ENCODE data around the gene STARD5.

DNA sequence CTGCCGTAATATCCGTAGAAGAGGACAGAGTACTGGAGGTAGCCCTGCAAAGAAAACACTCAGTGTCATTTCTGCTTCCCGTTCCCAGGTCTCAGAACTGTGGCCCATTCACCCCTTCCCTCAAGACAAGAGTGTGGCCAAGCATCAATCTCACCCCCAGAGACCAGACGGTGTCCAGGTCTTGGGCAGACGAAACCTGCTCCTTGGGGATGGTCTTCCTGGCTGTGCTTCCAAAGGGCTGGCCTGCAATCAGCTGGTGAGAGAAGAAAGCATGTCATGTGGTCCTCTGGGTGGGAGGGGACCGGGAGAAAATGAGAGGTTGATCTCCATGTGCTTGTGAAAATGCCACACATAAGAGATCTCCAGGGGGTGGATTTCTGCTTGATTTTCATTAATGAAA is 34.3 kb upstream of the STARD5 start:
- TF ChIP-seq, protein P1, sequence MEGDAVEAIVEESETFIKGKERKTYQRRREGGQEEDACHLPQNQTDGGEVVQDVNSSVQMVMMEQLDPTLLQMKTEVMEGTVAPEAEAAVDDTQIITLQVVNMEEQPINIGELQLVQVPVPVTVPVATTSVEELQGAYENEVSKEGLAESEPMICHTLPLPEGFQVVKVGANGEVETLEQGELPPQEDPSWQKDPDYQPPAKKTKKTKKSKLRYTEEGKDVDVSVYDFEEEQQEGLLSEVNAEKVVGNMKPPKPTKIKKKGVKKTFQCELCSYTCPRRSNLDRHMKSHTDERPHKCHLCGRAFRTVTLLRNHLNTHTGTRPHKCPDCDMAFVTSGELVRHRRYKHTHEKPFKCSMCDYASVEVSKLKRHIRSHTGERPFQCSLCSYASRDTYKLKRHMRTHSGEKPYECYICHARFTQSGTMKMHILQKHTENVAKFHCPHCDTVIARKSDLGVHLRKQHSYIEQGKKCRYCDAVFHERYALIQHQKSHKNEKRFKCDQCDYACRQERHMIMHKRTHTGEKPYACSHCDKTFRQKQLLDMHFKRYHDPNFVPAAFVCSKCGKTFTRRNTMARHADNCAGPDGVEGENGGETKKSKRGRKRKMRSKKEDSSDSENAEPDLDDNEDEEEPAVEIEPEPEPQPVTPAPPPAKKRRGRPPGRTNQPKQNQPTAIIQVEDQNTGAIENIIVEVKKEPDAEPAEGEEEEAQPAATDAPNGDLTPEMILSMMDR (IDR thresholded peaks at IDR 0.05): no peak
- no peak for TF ChIP-seq EZH2phosphoT487 (IDR thresholded peaks at IDR 0.05)
- TF ChIP-seq EZH2 (IDR thresholded peaks at IDR 0.05): no peak
